Stimulated activated CD8-positive, alpha-beta memory T cell treated with anti-CD3 and anti-CD28 coated beads, Interleukin-4, amount 100 ng/mL, for 1 hour (primary cell): ENCODE data around the gene PRDX1.
"Not testable (repeated sequence)": the region's sequence is repeated elsewhere in the genome, so short reads cannot be mapped to it uniquely, and the experiment has no call there.

ENCODE experiments used
- DNase-seq, 2 donors: peaks; one replicate each; pipeline ENCODE4 v3.0.0-alpha.2; 2020; ENCODE audit warnings: low read depth in 2 of 2, low spot score in 1 of 2

PRDX1 gene

DNA sequence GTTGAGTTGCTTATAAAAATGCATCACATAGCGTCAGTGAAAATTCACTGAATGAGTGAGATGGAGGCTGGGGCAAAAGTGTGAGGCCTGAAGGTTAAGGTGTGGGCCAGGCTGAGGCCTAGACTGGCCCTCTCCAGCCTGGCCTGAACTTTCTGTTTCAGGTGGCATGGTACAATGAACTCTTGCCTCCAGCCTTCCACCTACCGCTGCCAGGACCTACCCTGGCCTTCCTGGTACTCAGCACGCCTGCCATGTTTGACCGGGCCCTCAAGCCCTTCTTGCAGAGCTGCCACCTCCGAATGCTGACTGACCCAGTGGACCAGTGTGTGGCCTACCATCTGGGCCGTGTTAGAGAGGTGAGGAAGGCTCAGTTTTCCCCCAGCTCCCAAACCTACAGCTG lies 14.5 kb downstream of the PRDX1 start:
- DNase-seq = no peak

GRCh38 chr1:45503462-45504360 lies 18.0 kb downstream of the PRDX1 start:
- DNase-seq = no peak

- no peak for DNase-seq
Measured at GRCh38 chr1:45501505-45501859, 20.2 kb downstream of the PRDX1 start.

DNA sequence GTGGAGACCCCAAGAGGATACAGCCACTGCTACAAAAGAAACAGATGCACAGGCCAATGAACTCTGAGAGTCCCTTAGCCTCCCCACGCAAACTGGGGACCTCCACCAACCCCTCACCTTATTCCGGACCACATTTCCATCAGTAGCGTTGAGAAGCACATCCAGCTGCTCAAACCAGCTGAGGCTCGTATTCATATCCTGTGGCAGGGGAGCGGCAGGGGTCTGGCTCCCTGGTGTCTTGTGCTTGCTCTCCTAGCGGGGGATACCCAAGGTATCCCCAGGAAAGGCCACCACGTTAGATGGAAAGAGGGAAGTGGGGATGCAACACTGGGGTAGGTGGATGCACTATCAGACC lies 22.3 kb downstream of the PRDX1 start:
- DNase-seq = no peak

DNA sequence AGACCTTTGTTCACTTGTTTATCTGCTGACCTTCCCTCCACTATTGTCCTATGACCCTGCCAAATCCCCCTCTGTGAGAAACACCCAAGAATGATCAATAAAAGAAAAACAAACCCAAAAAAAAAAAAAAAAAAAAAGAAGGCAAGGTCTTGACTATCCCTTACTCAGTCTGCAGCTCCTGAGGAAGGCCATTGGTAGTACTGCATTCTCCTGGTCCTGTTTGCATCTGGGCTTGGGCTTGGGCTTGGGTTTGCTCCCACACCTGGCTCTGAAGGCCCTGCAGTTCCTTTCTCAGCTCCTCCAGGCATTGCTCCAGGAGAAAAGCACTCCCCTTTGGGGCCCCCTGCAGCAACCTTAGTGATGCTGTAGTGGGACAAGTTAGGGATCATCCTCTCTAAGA lies 23.4 kb downstream of the PRDX1 start:
- no peak for DNase-seq

- peak in 1 of 2 donors; percentile 21 for DNase-seq
Measured at GRCh38 chr1:45493116-45493697, 28.5 kb downstream of the PRDX1 start.

DNA sequence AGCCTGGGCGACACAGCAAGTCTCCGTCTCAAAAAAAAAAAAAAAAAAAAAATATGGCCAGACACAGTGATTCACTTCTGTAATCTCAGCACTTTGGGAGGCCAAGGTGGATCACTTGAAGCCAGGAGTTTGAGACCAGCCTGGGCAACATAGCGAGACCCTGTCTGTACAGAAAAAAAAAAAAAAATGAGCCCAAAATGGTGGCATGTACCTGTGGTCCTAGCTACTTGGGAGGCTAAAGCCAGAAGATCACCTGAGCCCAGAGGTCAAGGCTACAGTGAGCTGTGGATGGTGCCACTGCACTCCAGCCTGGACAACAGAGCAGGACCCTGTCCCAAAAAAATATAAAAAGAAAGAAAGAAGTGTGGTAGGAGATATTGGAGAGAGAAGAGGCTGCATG lies 29.0 kb downstream of the PRDX1 start:
- DNase-seq = no peak

GRCh38 chr1:45491487-45492260 lies 30.0 kb downstream of the PRDX1 start:
- no peak for DNase-seq

DNA sequence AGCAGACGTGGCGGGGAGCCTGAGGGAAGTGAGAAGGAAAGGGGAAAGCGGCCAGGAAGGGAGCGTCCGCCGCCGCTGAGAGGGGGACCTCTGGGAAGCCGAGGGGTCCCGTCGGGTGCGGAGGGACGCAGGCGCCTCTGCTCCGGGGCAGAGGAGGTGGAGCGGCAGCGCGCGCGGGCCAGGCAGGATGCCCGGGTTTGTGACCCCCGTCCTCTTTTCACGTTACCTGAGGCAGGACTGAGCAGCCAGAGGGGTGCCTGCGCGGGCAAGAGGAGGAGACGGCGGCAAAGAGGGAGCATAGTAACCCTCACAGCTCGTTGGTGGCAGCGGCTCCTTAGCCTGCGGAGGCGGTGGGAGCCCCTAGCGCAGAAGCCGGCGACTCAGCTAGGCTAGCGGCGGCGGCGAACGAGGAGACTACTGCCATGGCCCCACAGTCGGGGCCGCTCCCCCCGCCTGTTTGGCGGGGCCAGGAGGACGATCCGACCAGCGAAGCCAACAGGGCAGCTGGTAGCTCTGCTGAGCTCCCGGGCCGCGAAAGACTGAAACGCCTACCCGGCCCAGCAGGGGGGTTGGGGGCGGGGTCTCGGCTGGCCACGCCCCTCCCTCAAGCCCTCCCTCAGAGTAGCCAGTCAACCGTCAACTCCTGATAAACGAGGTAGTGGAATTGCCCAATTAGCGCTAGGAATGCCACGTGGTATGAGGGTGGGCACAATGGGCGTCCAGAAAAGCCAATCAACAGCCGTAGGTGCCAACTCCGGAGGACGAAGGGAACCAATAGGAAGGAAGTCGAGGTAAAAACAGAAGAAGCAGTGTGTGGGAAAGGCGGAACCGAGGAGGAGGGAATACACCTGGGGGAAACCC lies 30.8 kb downstream of the PRDX1 start, which contains the start of gene TESK2:
TSS of gene TESK2 (minus strand) at position 538 of the 861 bp plus-strand sequence. CDS start 33,378 bp downstream, outside the sequence.
- peak; percentile 90 to 92 for DNase-seq

DNA sequence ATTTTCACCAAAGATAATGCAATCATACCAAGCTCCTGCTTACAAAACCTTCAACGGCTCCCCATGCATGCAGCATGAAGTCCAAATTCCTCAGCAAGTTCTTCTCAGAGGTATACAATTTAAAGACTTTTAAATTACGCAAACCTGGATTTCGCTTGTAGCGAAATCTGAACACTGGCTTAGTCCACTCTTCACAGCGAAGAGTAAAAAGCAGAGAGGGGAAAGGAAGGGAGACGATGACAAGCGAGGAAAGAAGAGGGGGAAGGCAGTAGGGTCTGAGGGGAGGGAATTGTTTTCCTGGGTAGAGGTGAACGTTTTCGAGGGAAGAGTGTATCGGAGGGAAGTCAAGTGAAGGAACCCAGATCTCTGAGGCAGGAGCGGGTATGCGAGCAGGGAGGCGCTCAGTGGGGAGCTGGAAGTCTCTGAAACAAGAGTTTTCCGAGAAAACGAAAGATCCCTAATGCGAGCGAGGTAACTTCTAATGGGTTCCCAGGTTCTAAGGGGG lies 31.5 kb downstream of the PRDX1 start:
- DNase-seq = no peak

GRCh38 chr1:45489379-45489778 lies 32.3 kb downstream of the PRDX1 start:
- not testable (repeated sequence) for DNase-seq

DNA sequence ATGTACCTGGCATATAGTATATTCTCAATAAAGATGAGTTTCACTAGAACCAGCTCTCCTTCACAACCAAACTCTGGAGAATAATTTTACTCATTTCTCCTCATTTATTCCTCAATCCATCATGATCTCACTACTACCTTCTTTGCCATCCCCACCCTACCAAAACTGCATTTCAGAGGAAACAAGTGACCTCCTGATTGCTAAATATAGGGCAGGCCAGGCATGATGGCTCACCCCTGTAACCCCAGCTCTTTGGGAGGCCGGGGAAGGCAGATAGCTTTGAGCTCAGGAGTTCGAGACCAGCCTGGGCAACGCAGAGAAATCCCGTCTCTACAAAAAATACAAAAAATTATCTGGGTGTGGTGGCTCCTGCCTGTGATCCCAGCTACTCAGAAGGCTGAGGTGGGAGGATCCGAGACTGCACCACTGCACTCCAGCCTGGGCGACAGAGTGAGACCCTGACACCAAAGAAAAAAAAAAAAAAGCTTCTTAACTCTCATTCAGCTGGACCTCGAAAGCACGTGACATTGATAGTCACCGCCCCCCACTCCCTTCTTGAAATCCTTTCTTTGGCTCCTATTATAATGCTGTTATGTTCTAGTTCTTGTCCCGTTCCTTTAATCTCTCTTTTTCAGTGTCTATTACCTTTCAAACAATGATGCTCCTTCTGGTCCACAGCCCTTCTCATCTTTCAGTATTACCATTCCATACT lies 32.9 kb downstream of the PRDX1 start:
- DNase-seq = no peak

- DNase-seq = no peak
Measured at GRCh38 chr1:45485949-45486348, 35.7 kb downstream of the PRDX1 start.

DNA sequence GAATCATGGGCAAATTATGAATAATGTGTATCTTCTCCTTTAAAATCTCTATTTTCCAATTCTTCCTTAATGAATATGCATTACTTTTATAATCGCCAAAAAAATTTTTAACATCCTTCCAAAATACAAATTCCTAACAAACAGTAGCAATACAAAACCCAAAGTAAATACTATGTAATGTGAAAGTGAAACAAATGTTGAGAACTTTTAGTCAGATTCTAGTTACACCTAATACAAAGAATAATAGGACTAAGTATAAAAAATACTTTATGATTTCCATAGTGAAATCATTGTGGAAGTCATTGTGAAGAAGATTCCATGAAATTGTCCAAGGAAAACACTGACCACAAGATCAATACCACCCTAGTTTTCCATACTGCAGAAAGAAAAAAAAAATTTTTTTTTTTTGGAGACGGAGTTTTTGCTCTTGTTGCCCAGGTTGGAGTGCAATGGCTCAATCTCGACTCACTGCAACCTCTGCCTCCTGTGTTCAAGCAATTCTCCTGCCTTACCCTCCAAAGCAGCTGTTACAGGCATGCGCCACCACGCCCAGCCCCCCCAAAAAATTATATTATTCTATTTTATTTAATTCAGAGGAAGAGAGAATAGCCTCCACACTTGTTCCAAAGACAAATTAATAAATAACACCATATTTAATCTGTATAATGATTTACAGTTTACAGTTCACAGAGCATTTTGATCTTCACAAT lies 42.5 kb downstream of the PRDX1 start:
- no peak for DNase-seq

GRCh38 chr1:45478121-45478814 lies 43.4 kb downstream of the PRDX1 start:
- DNase-seq = no peak

DNA sequence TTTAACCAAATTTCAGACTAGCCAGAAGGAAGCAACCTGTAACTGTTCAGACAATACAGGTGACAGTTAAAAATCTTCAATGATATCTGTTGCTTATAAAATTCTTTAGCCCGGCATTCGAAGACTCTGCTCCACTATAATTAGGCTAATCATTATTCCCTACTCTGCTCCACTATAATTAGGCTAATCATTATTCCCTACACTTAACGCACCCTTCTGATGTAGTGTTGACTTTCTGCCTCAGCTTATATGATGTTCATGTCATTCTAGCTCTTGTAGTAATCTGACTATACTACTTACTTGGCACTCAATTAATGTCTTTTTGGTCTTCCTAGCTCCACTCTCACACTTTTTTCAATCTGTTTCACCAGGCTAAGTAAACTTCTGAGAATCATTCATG lies 44.0 kb downstream of the PRDX1 start:
- DNase-seq = no peak

DNA sequence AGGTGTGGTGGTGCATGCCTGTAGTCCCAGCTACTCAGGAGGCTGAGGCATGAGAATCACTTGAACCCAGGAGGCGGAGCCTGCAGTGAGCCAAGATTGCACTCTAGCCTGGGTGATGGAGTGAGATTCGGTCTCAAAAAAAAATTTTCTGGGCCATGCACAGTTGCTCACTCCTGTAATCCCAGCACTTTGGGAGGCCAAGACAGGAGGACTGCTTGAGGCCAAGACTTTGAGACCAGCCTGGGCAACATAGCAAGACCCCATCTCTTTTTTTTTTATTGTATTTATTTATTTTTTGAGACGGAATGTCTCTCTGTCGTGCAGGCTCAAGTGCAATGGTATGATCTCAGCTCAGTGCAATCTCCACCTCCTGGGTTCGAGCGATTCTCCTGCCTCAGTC lies 47.5 kb downstream of the PRDX1 start:
- not testable (repeated sequence) for DNase-seq

- no peak for DNase-seq
Measured at GRCh38 chr1:45473302-45473701, 48.4 kb downstream of the PRDX1 start.

DNA sequence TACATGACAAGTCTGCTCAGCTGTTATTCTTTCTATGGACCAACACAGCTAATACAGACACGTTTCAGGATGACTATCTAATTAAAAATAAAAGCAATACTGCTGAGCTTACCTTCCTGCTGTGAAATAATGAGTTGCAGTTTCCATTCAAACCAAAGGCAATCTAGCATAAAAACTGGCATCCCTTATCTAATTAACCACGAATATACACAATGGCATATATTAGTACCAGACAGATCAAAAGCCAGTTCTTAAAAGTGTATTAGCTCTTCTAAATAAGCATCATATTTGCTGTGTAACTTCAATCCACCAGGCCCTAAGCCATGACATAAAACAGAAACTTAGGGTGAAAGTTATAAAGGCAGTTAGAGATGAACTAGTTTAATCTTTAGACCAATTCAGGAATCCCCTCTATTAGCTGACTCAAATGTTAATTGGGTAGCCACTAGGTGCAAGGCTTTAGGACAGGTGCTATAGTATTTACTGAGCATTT lies 51.3 kb downstream of the PRDX1 start:
- DNase-seq = no peak
